NT2/D1 (cell line): ENCODE data around the gene CSNK1D.

Experiments
- DNase-seq: peaks from one replicate; pipeline ENCODE4 v3.0.0-alpha.2; 2011; ENCODE audit warnings: low read depth, low spot score
- H3K27me3 ChIP-seq: 2 replicates; pipeline ENCODE4 v1.6.0; 2011; ENCODE audit warnings: mild to moderate bottlenecking; ENCODE audit not compliant: insufficient read length, insufficient read depth
- H3K36me3 ChIP-seq: 2 replicates; pipeline ENCODE4 v1.6.1; 2011; ENCODE audit warnings: mild to moderate bottlenecking, low read length, mixed read lengths; ENCODE audit not compliant: insufficient read depth, insufficient read length
- H3K4me1 ChIP-seq: 2 replicates; pipeline ENCODE4 v1.5.1; 2011; ENCODE audit not compliant: insufficient read depth, insufficient read length
- H3K4me3 ChIP-seq: 2 replicates; pipeline ENCODE4 v1.5.1; 2011; ENCODE audit warnings: low read depth; ENCODE audit not compliant: insufficient read length
- H3K9ac ChIP-seq: 2 replicates; pipeline ENCODE4 v1.6.0; 2011; ENCODE audit warnings: low read depth; ENCODE audit not compliant: insufficient read length
- H3K9me3 ChIP-seq: 2 replicates; pipeline ENCODE4 v1.5.1; 2011; ENCODE audit warnings: mild to moderate bottlenecking, low read length; ENCODE audit not compliant: insufficient read depth
- SUZ12 ChIP-seq: IDR thresholded peaks from 2 replicates; pipeline ENCODE4 v1.6.1; 2011; ENCODE audit not compliant: insufficient read length, insufficient read depth; ENCODE audit errors: extremely low read depth
- YY1 ChIP-seq: IDR thresholded peaks from 2 replicates; pipeline ENCODE4 v1.6.1; 2011; ENCODE audit not compliant: insufficient read length, insufficient read depth
- ZNF274 ChIP-seq: IDR thresholded peaks from 2 replicates; pipeline ENCODE4 v1.6.1; 2011; ENCODE audit warnings: mild to moderate bottlenecking, low read depth, low read length

The CSNK1D gene

DNA sequence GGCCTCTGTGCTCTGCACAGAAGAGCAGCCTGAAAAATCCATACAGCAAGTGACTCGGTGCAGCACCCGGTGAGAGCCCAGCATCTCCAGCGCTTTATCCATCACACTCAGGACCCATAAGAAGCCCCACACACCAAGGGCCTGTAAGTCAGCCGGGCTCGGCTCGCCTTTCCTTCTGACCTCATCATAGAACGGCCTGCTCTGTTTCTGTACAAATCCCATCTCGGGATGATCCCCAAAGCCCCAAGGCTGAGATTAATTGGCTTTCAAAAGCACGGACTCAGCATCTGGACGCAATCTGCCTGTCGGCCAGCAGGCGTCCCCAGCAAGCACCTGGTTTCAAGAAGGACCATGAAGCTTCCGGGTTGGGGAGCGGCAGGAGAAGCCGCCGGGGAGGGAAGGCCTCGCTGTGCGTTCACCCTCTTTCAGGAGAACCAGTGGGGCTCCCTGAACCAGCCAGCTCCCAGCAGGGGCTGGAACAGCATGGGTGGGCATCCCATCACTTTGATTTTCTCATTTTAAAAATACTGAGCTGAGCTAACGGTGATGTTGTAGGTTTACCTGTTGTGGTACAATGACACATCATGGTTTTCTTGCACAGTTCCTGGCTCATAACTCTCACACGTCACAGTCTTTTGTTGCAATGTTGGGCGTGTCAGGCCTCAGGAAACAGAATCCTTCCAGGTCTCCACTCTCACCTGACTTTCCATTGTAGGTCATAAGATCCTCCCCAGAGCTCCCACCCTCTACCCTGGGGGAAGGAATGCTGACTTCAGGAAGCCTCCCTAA lies 67.6 kb downstream of the CSNK1D start:
- H3K9me3 ChIP-seq: no peaks in the 10 kb centered on the region
- no peaks in the 10 kb centered on the region for H3K27me3 ChIP-seq
- H3K9ac ChIP-seq: peak overlapping the region; percentile 58
- TF ChIP-seq ZNF274: no peak
- TF ChIP-seq YY1: no peak
- no peak for TF ChIP-seq SUZ12
- H3K36me3 ChIP-seq: peaks cover 40% of the 10 kb centered on the region
- H3K4me1 ChIP-seq: peaks cover 14% of the 10 kb centered on the region
- peak; percentile 47 for DNase-seq
- no peak overlapping the region for H3K4me3 ChIP-seq

DNA sequence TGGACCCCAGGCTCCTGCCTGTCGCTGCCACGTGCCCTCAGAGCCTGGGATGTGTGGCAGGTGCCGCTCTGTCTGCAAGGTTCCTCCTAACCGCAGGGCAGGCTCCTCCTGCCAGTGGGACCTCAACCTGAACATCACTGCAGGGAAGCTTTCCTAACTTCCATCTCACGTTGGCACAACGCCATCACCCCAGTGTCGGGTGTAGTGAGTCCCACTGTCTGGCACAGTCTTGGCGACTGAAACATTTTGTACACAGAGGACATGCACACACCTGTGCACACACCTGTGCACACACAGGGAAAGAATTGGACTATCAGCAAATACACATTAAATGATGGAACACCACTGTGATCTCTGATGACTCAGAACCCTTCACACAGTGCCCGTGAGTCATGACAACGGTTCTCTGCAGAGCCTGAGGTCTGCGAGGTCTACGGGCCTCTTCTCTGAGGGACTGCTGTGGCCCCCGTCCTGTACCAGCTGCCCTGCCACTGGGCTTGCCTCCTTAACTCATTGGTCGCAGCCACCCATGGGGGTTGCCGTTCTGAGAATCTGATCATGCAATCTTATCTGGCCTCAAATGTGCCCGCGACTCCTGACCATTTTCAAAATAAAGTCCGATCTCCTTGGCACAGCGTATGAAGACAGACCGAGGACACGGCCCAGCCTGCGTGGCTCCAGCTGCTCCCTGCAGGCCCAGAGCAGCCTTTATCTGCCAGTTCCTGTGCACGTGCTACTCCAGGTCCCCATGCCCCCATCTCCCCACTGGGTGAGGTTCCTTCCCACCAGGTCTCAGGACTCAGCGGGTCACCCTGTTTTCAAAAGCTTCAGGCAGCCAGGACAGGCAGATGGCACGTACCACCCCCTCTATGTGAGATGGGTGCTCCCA lies 68.4 kb downstream of the CSNK1D start:
- no peak for TF ChIP-seq YY1
- no peak for TF ChIP-seq SUZ12
- no peak for TF ChIP-seq ZNF274
- no peak overlapping the region for H3K9ac ChIP-seq
- no peak for DNase-seq
- H3K27me3 ChIP-seq: no peaks in the 10 kb centered on the region
- no peaks in the 10 kb centered on the region for H3K9me3 ChIP-seq
- H3K36me3 ChIP-seq: peaks cover 48% of the 10 kb centered on the region
- no peak overlapping the region for H3K4me3 ChIP-seq
- H3K4me1 ChIP-seq: peaks cover 14% of the 10 kb centered on the region

DNA sequence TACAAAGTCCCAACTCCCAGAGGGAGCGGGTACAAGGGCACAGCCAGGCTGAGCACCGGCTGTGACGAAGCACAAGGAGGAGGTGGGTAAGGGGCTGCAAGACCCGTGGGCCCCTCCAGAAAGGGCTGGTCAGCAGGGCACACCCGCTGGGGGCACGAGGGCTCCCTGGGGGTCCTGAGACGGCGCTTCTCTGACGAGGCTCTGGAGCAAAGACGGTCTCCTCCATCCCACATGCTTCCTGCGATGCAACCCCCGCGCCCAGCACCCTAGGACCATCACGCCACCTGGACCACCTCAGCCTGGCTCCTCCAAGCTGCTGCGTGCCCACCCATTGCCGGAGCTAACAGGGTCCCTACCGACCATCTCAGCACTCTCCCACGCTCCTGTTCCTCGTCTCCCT lies 69.6 kb downstream of the CSNK1D start:
- no peak for TF ChIP-seq SUZ12
- TF ChIP-seq ZNF274: no peak
- no peak for TF ChIP-seq YY1
- DNase-seq: no peak
- Histone ChIP-seq H3K9ac (no peak overlapping the region), H3K36me3 (peaks cover 57% of the 10 kb centered on the region), H3K9me3 (no peaks in the 10 kb centered on the region), H3K4me1 (peaks cover 14% of the 10 kb centered on the region), H3K4me3 (no peak overlapping the region), H3K27me3 (no peaks in the 10 kb centered on the region)

- H3K27me3 ChIP-seq: no peaks in the 10 kb centered on the region
- TF ChIP-seq SUZ12: no peak
- no peak for TF ChIP-seq ZNF274
- TF ChIP-seq YY1: no peak
- H3K4me3 ChIP-seq: no peak overlapping the region
- no peak overlapping the region for H3K9ac ChIP-seq
- no peak for DNase-seq
- H3K4me1 ChIP-seq: peaks cover 14% of the 10 kb centered on the region
- H3K36me3 ChIP-seq: peaks cover 62% of the 10 kb centered on the region
- H3K9me3 ChIP-seq: no peaks in the 10 kb centered on the region
Observed at GRCh38 chr17:82202981-82203380, 70.5 kb downstream of the CSNK1D start.

DNA sequence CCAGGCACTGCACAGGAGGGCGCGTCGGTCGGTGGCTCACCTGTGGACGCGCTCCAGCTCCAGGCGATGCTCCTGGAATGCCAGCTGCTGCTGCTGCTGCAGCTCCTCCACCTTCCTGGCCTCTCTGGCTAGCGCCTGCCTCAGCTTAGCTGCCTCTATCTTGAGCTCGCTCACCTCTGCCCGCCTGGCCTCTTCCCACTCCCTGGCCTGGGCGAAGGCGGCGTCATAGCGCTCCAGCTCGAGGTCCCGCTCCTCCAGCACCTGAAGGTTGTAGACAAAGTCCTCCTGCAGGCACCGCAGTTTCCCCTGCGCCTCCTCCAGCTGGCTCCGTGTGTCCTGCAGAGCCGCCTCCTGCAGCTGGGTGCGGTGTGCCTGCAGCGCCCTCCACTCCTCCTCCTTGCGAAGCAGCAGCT lies 72.0 kb downstream of the CSNK1D start:
- peak overlapping the region; percentile 24 for H3K9ac ChIP-seq
- H3K9me3 ChIP-seq: no peaks in the 10 kb centered on the region
- peaks cover 65% of the 10 kb centered on the region for H3K36me3 ChIP-seq
- DNase-seq: no peak
- peaks cover 14% of the 10 kb centered on the region for H3K4me1 ChIP-seq
- TF ChIP-seq YY1 (no peak), ZNF274 (no peak), SUZ12 (no peak)
- H3K4me3 ChIP-seq: no peak overlapping the region
- H3K27me3 ChIP-seq: no peaks in the 10 kb centered on the region

- H3K4me3 ChIP-seq: no peak overlapping the region
- no peaks in the 10 kb centered on the region for H3K27me3 ChIP-seq
- H3K9ac ChIP-seq: no peak overlapping the region
- H3K9me3 ChIP-seq: no peaks in the 10 kb centered on the region
- TF ChIP-seq YY1 (no peak), SUZ12 (no peak), ZNF274 (no peak)
- peaks cover 71% of the 10 kb centered on the region for H3K36me3 ChIP-seq
- DNase-seq: no peak
- peaks cover 14% of the 10 kb centered on the region for H3K4me1 ChIP-seq
Observed at GRCh38 chr17:82200743-82201497, 72.6 kb downstream of the CSNK1D start.
